Stomach (tissue), 9 donors: Measurements from ENCODE around the gene PRRX2. TPM values are rescaled to one million over a fixed set of nuclear protein-coding genes. Genes with fewer than 3 reads are reported as not detected.
A peak's percentile ranks its signal among the peaks of the same experiment; 100 is the strongest.
"Not testable (repeated sequence)": the region's sequence is repeated elsewhere in the genome, so short reads cannot be mapped to it uniquely, and the experiment has no call there.

ENCODE experiments used
- DNase-seq, 2 donors: peaks; one replicate each; pipeline versions ENCODE4 v3.0.0 to v3.0.0-alpha.2; 2013 to 2019
- H3K27ac ChIP-seq, 5 donors: fragments of 200-600 bp in 4 of 5; sonication (generic) in 4 of 5; one replicate each; pipeline ENCODE4 v1.5.1; 2013 to 2019; ENCODE audit warnings: mild to moderate bottlenecking in 1 of 5, moderate library complexity in 1 of 5
- H3K27me3 ChIP-seq, 3 donors: fragments of 200-600 bp; sonication (generic); one replicate each; pipeline ENCODE4 v1.5.1; 2017 to 2019; ENCODE audit warnings: mixed run types in 1 of 3
- H3K36me3 ChIP-seq, 4 donors: fragments of 200-600 bp; sonication (generic); 1 replicate in 3 of 4; 2 replicates in 1 of 4; pipeline ENCODE4 v1.5.1; 2016 to 2019
- H3K4me1 ChIP-seq, 4 donors: fragments of 200-600 bp; sonication (generic); one replicate each; pipeline ENCODE4 v1.5.1; 2016 to 2019
- H3K4me3 ChIP-seq, 4 donors: fragments of 200-600 bp; sonication (generic) in 3 of 4; one replicate each; pipeline ENCODE4 v1.5.1; 2016 to 2019; ENCODE audit warnings: mild to moderate bottlenecking in 1 of 4
- H3K9me3 ChIP-seq, 4 donors: fragments of 200-600 bp; sonication (generic); one replicate each; pipeline ENCODE4 v1.5.1; 2016 to 2019
- CTCF ChIP-seq, 7 experiments: fragments of 450-650 bp in 4 of 7; fragments of 200-600 bp in 3 of 7; sonication (generic) in 3 of 7; IDR thresholded peaks; one replicate each; pipeline ENCODE4 v1.5.1; 2016 to 2019; ENCODE audit warnings: antibody characterized with exemption in 7 of 7, control low read depth in 2 of 7, mild to moderate bottlenecking in 1 of 7
- EP300 ChIP-seq: sonication (generic); formaldehyde crosslinking; IDR thresholded peaks from one replicate; pipeline ENCODE4 v1.6.1; 2017; ENCODE audit warnings: antibody characterized with exemption
- POLR2A ChIP-seq, 4 donors: fragments of 450-650 bp; IDR thresholded peaks; one replicate each; pipeline ENCODE4 v1.6.1; 2016; ENCODE audit warnings: antibody characterized with exemption in 4 of 4, control low read depth in 2 of 4, mild to moderate bottlenecking in 1 of 4, moderate library complexity in 1 of 4
- POLR2AphosphoS5 ChIP-seq, 3 donors: sonication (generic); formaldehyde crosslinking; IDR thresholded peaks; one replicate each; pipeline ENCODE4 v1.6.1; 2016; ENCODE audit warnings: antibody characterized with exemption in 3 of 3
- WGBS, 5 donors: extraction: QIAGEN DNeasy Blood & Tissue Kit in 3 of 5; methylation state at CpG; one replicate each; pipeline versions ENCODE4 v1.1.5 to v1.1.7; 2013 to 2018; 5-methylcytosine and 5-hydroxymethylcytosine counted together
- intact Hi-C: fragments of 100-400 bp; cut with DNase I; formaldehyde crosslinking; loops from one replicate; pipeline ENCODE4 v1.15.1; 2023; ENCODE audit warnings: low total_unique reads
- polyA plus RNA-seq, 3 donors: library from polyadenylated mRNA; stranded (reverse); fragments of 200-250 nt; gene quantifications; one replicate each; pipeline ENCODE4 v1.2.3, GENCODE V29; 2013
- total RNA-seq, 5 donors: library from RNA; depleted of rRNA; stranded (reverse); fragments of >200 nt; gene quantifications; one replicate each; pipeline versions ENCODE4 v1.1.0 to v1.2.3, GENCODE V29; 2014 to 2016
- donor health status: healthy with polysubstance abuse.
- donor health status: Bipolar disorder and iron deficiency.
- donor health status: healthy.

The PRRX2 gene
- total and polyA plus RNA-seq, 8 donors: 0.87 to 8.4 (median 3.0) TPM; not detected in 2

- Histone ChIP-seq H3K9me3 (no peaks in the 10 kb centered on the region), H3K36me3 (peaks cover 59 to 71% (median 69%) of the 10 kb centered on the region in 4 donors), H3K4me1 (peaks cover 22 to 75% (median 57%) of the 10 kb centered on the region in 4 donors), H3K4me3 (no peak overlapping the region), H3K27ac (no peak overlapping the region), H3K27me3 (no peaks in the 10 kb centered on the region)
- DNase-seq: no peak
- TF ChIP-seq EP300 (no peak), CTCF (IDR thresholded peaks at IDR 0.05) (no peak), POLR2A (IDR thresholded peaks at IDR 0.05) (no peak), POLR2AphosphoS5 (IDR thresholded peaks at IDR 0.05) (no peak)
- intact Hi-C loops: no loop called here
- WGBS, 5 donors: 73 to 86% (median 80%) methylated on average over 9 to 13 of the region's 13 CpGs
These were observed 31.6 kb upstream of the PRRX2 start for GRCh38 chr9:129633848-129634247.

GRCh38 chr9:129635099-129636065 lies 30.1 kb upstream of the PRRX2 start:
- Histone ChIP-seq H3K27me3 (no peaks in the 10 kb centered on the region), H3K4me3 (no peak overlapping the region), H3K36me3 (peaks cover 64 to 78% (median 76%) of the 10 kb centered on the region in 4 donors), H3K9me3 (no peaks in the 10 kb centered on the region), H3K4me1 (peaks cover 33 to 76% (median 58%) of the 10 kb centered on the region in 4 donors), H3K27ac (no peak overlapping the region)
- 89 to 93% (median 91%) methylated on average over 26 to 34 of the region's 34 CpGs for WGBS, 5 donors
- intact Hi-C loops: no loop called here
- no peak for DNase-seq
- TF ChIP-seq EP300 (no peak), POLR2A (IDR thresholded peaks at IDR 0.05) (no peak), POLR2AphosphoS5 (IDR thresholded peaks at IDR 0.05) (no peak), CTCF (IDR thresholded peaks at IDR 0.05) (no peak)

GRCh38 chr9:129636343-129636742 lies 29.1 kb upstream of the PRRX2 start:
- 80 to 94% (median 88%) methylated on average over 9 to 10 of the region's 10 CpGs for whole genome bisulfite sequencing, 5 donors
- DNase-seq, H3K27me3 ChIP-seq, H3K9me3 ChIP-seq, intact Hi-C loops, H3K4me3 ChIP-seq: not testable (repeated sequence)
- peaks cover 64 to 78% (median 76%) of the 10 kb centered on the region in 4 donors for H3K36me3 ChIP-seq
- H3K4me1 ChIP-seq: peaks cover 33 to 76% (median 58%) of the 10 kb centered on the region in 4 donors
- H3K27ac ChIP-seq: peak overlapping the region in 2 of 5 donors; percentile 44 to 49

GRCh38 chr9:129637102-129637501 lies 28.3 kb upstream of the PRRX2 start:
- 20 to 58% (median 38%) methylated on average over 2 to 9 of the region's 9 CpGs for WGBS, 5 donors
- Histone ChIP-seq H3K9me3 (no peaks in the 10 kb centered on the region), H3K4me3 (no peak overlapping the region), H3K27ac (peak overlapping the region in 3 of 5 donors; percentile 44 to 90 (median 49)), H3K4me1 (peaks cover 28 to 71% (median 53%) of the 10 kb centered on the region in 4 donors), H3K36me3 (peaks cover 64 to 77% (median 74%) of the 10 kb centered on the region in 4 donors), H3K27me3 (no peaks in the 10 kb centered on the region)
- intact Hi-C loops: no loop called here
- TF ChIP-seq POLR2AphosphoS5 (IDR thresholded peaks at IDR 0.05): no peak
- TF ChIP-seq EP300: no peak
- TF ChIP-seq POLR2A (IDR thresholded peaks at IDR 0.05): no peak
- no peak for TF ChIP-seq CTCF (IDR thresholded peaks at IDR 0.05)
- no peak for DNase-seq
